Measurements from ENCODE around the gene C16orf82.
A peak's percentile ranks its signal among the peaks of the same experiment; 100 is the strongest.

C16orf82 gene

DNA sequence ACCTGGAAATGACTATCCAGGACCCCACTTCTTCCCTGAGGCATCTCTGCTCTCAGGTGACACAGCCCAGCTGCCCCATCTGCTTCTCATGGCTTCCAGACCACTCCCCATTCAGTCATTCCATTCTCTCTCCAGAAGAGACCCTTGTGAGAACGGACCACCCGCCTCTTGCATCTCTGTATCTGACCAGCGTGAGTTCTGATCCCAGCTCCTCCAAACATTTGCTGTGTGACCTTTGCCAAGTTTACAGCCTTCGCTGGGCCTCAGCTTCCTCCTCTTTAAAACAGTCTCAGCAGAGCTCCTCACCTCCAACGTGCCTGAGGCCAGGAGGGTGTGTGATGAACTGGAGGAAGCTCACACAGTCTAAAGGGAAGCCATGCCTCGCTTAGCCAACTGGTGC lies 39.6 kb downstream of the C16orf82 start:
- TF ChIP-seq GATA1 (IDR thresholded peaks at IDR 0.05; ENCODE audit: low read depth, low read length) (no peak), POLR2A (IDR thresholded peaks at IDR 0.05; ENCODE audit: low read length) (no peak)

DNA sequence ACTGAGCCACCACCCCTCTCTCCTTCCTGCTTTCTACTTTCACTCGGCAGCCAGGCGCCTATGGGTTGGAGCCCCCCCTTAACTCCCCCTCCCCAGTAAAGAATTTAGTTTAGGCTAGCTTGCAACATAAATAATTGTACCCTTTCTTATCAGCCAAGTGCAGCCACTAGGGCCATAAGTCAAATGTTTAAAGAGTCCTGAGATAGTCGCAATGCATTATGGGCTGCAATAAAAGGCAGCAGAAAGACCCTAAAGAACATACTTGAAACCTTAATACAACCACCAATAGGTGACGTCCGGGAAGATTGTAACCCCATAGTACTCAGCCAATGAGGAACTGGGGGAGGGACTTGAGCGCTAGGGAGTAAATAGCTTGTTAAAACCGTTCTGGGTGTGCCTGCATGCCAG lies 40.5 kb downstream of the C16orf82 start:
- no peak for DNase-seq
- TF ChIP-seq POLR2A (IDR thresholded peaks at IDR 0.05; ENCODE audit: low read length) = no peak
- no peak for TF ChIP-seq GATA1 (IDR thresholded peaks at IDR 0.05; ENCODE audit: low read depth, low read length)

More for the DNA sequence above, 39.6 kb downstream of the C16orf82 start:
- no peak for DNase-seq

DNA sequence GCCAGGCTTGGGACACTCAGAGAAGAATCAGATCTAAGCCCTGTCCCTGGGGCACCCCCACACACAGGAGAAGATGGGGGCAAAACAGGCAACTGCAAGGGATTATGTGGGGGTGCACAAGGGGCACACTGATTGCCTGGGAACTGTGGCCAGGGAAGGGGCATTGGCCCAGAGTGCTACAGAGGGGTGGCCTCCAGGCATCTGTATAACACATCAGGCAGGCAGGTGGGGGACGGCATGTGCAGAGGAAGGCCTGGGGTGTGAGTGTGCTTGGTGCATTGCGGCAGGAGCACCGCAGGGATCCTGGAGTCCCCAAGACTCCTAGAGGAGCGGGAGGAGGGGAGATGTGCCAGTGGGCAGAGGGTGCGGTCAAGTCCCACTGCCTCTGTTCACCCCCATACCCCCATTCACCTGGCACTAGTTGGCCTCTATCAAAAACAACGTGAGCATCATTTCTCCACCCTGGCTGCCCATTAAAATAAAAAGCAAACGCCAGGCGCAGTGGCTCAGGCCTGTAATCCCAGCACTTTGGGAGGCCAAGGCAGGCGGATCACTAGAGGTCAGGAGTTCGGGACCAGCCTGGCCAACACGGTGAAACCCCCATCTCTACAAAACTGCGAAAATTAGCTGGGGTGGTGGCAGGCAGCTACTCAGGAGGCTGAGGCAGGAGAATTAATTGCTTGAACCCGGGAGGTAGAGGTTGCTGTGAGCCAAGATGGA lies 41.5 kb downstream of the C16orf82 start:
- no peak for DNase-seq
- TF ChIP-seq GATA1 (IDR thresholded peaks at IDR 0.05; ENCODE audit: low read depth, low read length) = no peak
- no peak for TF ChIP-seq POLR2A (IDR thresholded peaks at IDR 0.05; ENCODE audit: low read length)

DNA sequence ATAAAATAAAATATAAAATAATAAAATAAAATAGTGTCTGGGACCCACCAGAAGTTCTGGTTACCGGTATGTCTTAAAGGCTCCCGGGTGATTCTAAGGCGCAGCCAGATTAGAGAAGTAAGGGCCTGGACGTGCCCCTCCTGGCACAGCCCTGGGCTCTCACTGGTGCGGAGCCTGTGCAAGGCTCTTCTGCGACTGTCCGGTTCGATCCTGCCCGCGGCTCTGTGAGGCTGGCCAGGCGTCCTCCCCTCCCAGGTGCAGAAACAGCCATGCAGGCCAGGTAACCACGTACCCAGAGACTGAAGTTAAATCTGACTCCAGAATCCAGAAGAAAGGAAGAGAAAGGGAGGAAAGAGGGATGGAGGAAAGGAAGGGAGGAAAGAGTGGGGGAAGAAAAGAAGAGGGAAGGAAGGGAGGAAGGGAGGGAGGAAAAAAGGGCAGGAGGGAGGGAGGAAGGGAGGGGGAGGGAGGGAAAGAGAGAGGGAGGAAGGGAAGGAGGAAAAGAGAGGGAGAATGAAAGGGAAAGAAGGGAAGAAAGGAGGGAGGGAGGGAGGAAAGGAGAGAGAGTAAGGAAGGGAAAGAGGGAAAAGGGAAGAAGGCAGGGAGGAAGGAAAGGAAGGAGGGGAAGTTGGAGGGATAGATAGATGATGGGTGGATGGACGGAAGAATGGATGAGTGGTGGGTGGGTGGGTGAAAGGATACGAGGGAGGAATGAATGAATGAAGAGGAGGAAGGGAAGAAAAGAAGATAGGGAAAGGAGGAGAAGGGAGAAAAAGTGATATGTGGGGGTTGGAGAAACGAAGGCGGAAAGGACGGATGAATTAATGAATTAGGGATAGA lies 42.3 kb downstream of the C16orf82 start:
- no peak for TF ChIP-seq GATA1 (IDR thresholded peaks at IDR 0.05; ENCODE audit: low read depth, low read length)
- TF ChIP-seq POLR2A (IDR thresholded peaks at IDR 0.05; ENCODE audit: low read length) = no peak
- DNase-seq = no peak

DNA sequence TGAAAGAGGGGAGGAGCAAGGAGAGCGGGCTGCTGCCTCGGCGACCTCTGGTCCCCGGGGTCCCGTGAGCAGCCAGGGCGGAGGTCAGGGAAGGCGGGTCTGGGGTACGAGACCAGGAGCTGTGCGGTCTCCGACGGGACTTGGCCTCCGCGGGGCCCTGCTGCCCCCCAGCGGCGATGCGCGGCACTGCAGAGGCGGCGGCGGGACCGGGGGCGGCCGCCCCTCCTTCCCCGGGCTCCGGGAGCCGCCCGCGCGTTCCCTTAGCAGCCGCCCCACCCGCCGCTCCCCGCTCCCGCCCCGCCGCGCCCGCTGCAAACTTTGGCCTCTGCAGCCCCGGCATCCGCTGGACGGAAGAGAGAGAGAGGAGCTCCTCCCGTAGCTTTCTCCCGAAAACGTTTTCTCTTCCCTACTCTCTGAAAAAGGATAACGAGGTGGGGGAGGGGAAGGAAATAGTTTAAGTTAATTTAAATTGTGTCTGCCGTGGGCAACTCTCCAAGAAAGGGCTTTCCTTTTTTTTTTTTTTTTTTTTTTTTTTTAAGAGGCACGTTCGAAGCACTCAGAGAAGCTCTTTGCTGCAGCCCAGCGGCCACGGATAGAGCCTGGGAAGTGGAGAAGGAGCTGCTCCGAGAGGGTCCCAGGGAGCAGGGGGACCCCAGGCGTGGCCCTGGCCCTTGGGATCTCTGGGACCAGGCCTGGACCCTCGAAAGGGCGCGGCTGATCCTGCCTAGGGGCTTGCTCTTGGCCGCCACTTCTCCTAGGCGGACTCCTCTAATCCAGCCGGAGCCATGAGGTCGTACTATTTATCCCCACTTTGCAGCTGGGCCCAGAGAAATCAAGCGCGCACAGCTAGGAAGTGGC lies 43.2 kb downstream of the C16orf82 start:
- no peak for TF ChIP-seq POLR2A (IDR thresholded peaks at IDR 0.05; ENCODE audit: low read length)
- no peak for TF ChIP-seq GATA1 (IDR thresholded peaks at IDR 0.05; ENCODE audit: low read depth, low read length)

DNA sequence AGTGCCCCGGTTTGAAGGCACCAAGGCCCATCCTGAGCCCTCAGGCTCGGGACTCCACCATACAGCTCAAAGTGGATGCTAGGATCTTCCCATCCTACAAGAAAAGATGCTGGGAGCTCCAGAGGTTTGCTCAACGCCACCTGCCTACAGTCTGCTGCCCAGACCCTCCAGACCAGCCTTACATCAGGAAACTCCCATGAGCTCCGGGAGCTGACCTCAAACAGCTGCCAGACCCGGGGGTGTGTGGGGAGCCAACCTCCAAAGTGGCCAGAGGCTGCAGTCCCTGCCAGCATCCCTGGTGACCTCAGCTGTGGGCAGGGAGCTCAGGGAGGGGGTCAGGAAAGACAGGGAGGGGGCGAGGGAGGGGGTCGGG lies 43.8 kb downstream of the C16orf82 start:
- DNase-seq = no peak
- TF ChIP-seq POLR2A (IDR thresholded peaks at IDR 0.05; ENCODE audit: low read length) = no peak
- TF ChIP-seq GATA1 (IDR thresholded peaks at IDR 0.05; ENCODE audit: low read depth, low read length) = no peak

More for the DNA sequence above, 43.2 kb downstream of the C16orf82 start:
- peak; percentile 66 to 76 for DNase-seq

DNA sequence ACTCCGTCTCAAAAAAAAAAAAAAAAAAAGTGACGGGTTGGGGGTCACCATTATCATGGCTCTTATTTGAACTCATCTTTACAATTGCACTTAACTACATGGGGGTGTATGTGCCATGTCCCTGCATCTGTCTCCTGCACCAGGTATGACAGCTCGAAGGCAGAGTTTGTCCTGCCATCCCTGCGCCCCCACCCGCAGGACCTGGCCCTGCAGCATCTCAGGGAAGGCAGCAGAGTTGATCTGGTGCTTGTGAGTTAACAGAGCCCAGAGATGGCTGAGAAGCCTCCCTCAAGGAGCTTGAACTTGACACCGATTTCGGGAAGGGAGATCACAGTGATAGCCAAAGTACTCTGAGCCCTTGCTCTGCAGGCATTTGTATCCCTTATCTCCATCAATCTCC lies 44.8 kb downstream of the C16orf82 start:
- TF ChIP-seq GATA1 (IDR thresholded peaks at IDR 0.05; ENCODE audit: low read depth, low read length) = no peak
- TF ChIP-seq POLR2A (IDR thresholded peaks at IDR 0.05; ENCODE audit: low read length) = no peak
- DNase-seq = no peak

DNA sequence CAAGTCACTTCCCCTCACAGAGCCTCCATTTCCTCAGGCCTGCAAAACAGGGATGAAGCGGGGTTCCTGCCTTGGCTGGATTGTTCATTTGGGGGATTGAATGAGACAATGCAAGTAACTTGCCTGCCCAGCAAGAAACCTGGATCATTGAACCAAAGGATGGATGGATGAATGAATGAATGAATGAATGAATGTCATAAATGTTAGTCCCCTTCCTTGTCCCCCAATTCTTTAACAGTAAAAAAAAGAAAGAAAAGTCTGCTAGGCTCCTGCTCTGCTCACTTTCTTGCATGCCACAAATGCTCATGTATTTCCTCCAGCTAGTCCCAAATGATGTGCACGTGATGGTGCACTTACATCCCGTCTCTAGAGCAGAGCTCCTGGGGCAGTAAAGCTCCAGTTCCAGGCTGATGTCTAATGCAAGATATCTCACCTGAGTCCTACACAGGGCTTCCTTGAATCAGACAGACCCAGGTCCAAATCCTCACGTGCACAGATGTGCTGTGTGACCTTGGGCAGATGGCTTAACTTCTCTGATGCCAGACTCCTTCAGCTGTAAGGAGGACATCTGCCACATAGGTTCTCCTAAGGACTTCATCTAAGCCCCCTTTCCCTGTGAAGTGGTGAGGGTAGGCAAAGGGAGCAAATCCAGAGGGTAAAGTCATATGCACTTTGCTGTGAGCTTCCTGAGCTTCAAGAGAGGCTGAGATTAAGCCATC lies 45.5 kb downstream of the C16orf82 start:
- no peak for TF ChIP-seq GATA1 (IDR thresholded peaks at IDR 0.05; ENCODE audit: low read depth, low read length)
- TF ChIP-seq POLR2A (IDR thresholded peaks at IDR 0.05; ENCODE audit: low read length) = no peak
- no peak for DNase-seq

DNA sequence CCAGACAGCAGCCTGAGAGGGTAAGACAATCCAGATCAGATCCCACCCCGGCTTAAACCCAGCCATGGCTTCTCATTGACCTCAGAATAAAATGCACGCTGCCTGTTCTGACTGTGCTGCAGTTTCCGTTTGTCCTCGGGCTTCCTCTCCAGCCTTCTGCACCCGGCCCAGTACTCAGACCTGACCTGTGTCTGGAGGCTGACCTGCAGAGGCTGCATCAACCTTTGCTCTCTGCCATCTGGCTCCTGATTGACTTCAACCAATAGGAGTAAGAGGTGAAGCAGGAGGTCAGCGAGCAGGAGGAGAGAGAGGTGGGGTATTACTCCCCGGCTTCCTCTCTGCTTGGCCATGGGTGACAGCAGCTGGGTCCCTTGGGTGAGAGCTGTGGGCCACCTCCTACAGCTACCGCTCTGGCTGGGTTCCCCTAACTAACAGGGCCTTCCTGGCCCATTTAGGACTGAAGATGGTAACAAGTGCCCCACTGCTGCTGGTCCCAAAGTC lies 46.7 kb downstream of the C16orf82 start:
- no peak for DNase-seq
- no peak for TF ChIP-seq POLR2A (IDR thresholded peaks at IDR 0.05; ENCODE audit: low read length)

DNA sequence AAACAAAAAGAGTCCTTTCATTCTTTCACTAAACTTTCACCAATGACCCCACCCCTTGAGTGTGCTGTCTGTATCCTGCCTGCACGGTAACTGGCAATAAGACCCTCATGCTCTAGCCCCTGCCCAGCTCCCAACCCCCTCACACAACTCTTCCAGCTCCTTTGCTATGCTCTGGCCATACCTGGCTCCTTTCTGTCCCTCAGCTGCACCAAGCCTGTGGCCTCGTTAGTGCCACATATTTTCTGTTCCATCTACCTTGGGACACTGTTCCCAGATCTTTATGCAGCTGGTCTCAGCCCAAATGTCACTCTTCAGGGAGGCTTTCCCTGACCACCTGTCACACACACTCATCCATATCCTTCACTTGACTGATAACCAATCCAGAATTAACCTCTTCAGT lies 47.3 kb downstream of the C16orf82 start:
- no peak for DNase-seq
- TF ChIP-seq POLR2A (IDR thresholded peaks at IDR 0.05; ENCODE audit: low read length) = no peak

DNA sequence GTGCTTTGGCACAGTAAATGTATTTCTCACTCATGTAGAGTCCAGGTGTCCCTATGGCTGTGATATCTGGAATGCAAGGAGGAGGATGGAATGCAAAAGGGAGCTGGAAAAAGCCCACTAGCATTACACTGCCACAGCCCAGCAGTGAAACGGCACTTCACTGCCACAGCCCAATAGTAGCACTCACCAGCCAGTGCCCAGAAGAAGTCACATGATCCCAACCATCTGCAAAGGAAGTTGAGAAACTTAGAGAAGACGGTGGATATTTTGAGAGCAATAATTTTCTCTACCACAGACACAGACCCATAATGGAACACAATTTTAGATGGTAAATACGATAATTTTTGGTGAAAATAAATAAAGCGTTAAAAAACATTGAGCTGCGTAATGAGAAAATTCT lies 51.8 kb downstream of the C16orf82 start:
- no peak for TF ChIP-seq POLR2A (IDR thresholded peaks at IDR 0.05; ENCODE audit: low read length)
- TF ChIP-seq GATA1 (IDR thresholded peaks at IDR 0.05; ENCODE audit: low read depth, low read length) = no peak
- DNase-seq = no peak
